GM12878 (cell line): ENCODE measurements around the gene UBQLN1. TPM values are rescaled to one million over a fixed set of nuclear protein-coding genes. Genes with fewer than 3 reads are reported as not detected.

Experiments used
- ATAC-seq: fragments of 200-7000 bp; cut with Tn5 transposase; 3 replicates; pipeline ENCODE4 v1.9.1; 2020; ENCODE audit warnings: mild to moderate bottlenecking, moderate library complexity
- BruUV-seq: library from RNA; stranded (reverse); fragments of 400-500 nt; replicated peaks from 2 replicates; lab custom pipeline; 2021; lab: Mats Ljungman, UMichigan
- CTCF ChIA-PET: fragments of 300-600 bp; sonication (Branson Sonifier 250); formaldehyde crosslinking; extraction: SDS; loops from one replicate; lab custom pipeline; 2021; ENCODE audit warnings: inconsistent platforms; lab: Yijun Ruan, JAX
- POLR2A ChIA-PET: fragments of 350-600 bp; formaldehyde crosslinking; extraction: SDS; loops from one replicate; lab custom pipeline; 2021; ENCODE audit warnings: inconsistent platforms; lab: Charles Lee
- RAD21 ChIA-PET: fragments of 300-600 bp; sonication (Branson Sonifier 250); formaldehyde crosslinking; loops from one replicate; lab custom pipeline; 2023; ENCODE audit warnings: antibody characterized with exemption; ENCODE audit not compliant: unreplicated experiment; lab: Charles Lee
- SMC1A ChIA-PET: fragments of 300-600 bp; sonication (Branson Sonifier 250); formaldehyde crosslinking; loops from one replicate; lab custom pipeline; 2023; ENCODE audit not compliant: unreplicated experiment, uncharacterized antibody; lab: Charles Lee
- DNase-seq: peaks from one replicate; pipeline ENCODE4 v3.0.0-alpha.2; 2011; ENCODE audit warnings: low read depth, low spot score
- FAIRE-seq: peaks from 3 replicates; lab custom pipeline; 2011; peaks lifted over from hg19 to GRCh38; lab: Jason Lieb, UNC
- H2AFZ ChIP-seq: 2 replicates; pipeline ENCODE4 v1.6.0; 2011; ENCODE audit warnings: low read depth, low read length, control low read depth; ENCODE audit not compliant: control insufficient read depth
- H3K27ac ChIP-seq: 2 replicates; pipeline ENCODE4 v1.5.1; 2011; ENCODE audit warnings: control low read depth; ENCODE audit not compliant: control insufficient read depth, insufficient read depth
- H3K27me3 ChIP-seq, 2 experiments: replicated peaks in 1 of 2; 2 replicates each; pipeline versions ENCODE4 v1.6.0 to v1.6.1; 2011; ENCODE audit warnings: low read length in 1 of 2; ENCODE audit not compliant: control insufficient read depth in 2 of 2, insufficient read depth in 2 of 2
- H3K36me3 ChIP-seq, 2 experiments: 2 replicates each; pipeline ENCODE4 v1.5.1; 2011; ENCODE audit warnings: low read length in 1 of 2; ENCODE audit not compliant: control insufficient read depth in 2 of 2, insufficient read depth in 2 of 2
- H3K4me1 ChIP-seq: 2 replicates; pipeline ENCODE4 v1.6.1; 2011; ENCODE audit warnings: mild to moderate bottlenecking, low read length, moderate library complexity, mixed read lengths; ENCODE audit not compliant: control insufficient read depth, insufficient read depth
- H3K4me2 ChIP-seq: 2 replicates; pipeline ENCODE4 v1.6.0; 2011; ENCODE audit warnings: control low read depth; ENCODE audit not compliant: control insufficient read depth, insufficient read depth
- H3K4me3 ChIP-seq: fragments of 200-600 bp; sonication (generic); 2 replicates; pipeline ENCODE4 v1.5.1; 2016
- H3K79me2 ChIP-seq: 2 replicates; pipeline ENCODE4 v1.6.0; 2011; ENCODE audit warnings: low read length; ENCODE audit not compliant: control insufficient read depth, insufficient read depth
- H3K9ac ChIP-seq: 2 replicates; pipeline ENCODE4 v1.8.0; 2011; ENCODE audit warnings: low read length, control low read depth, mixed read lengths; ENCODE audit not compliant: control insufficient read depth, insufficient read depth
- H3K9me3 ChIP-seq: replicated peaks from 3 replicates; pipeline ENCODE4 v1.5.1; 2011; ENCODE audit warnings: mild to moderate bottlenecking, low read length; ENCODE audit not compliant: control insufficient read depth, insufficient read depth
- H4K20me1 ChIP-seq: 2 replicates; pipeline ENCODE4 v1.6.0; 2011; ENCODE audit not compliant: control insufficient read depth, insufficient read depth
- ATF7 ChIP-seq: fragments of 450-650 bp; IDR thresholded peaks from 2 replicates; pipeline ENCODE4 v1.6.1; 2016; ENCODE audit warnings: low read depth, mild to moderate bottlenecking
- CBX3 ChIP-seq: fragments of 200-600 bp; sonication (generic); IDR thresholded peaks from 2 replicates; pipeline ENCODE4 v1.6.1; 2016; ENCODE audit warnings: low read depth, borderline replicate concordance
- CREM ChIP-seq: IDR thresholded peaks from 2 replicates; pipeline ENCODE4 v1.6.1; 2014; ENCODE audit warnings: antibody characterized with exemption, low read depth
- ELK1 ChIP-seq: IDR thresholded peaks from 2 replicates; pipeline ENCODE4 v1.6.1; 2012; ENCODE audit warnings: low read depth, low read length, improper control_type of control experiment
- IKZF2 ChIP-seq, 2 experiments: fragments of 450-650 bp; IDR thresholded peaks; 2 replicates each; pipeline ENCODE4 v1.6.1; 2017; ENCODE audit warnings: mild to moderate bottlenecking in 2 of 2, moderate library complexity in 2 of 2
- IRF4 ChIP-seq: IDR thresholded peaks from 2 replicates; pipeline ENCODE4 v1.6.1; 2011; ENCODE audit warnings: low read depth, low read length
- IRF5 ChIP-seq: fragments of 450-650 bp; IDR thresholded peaks from 2 replicates; pipeline ENCODE4 v1.6.1; 2017; ENCODE audit warnings: borderline replicate concordance
- KDM1A ChIP-seq: fragments of 200-600 bp; sonication (generic); IDR thresholded peaks from 2 replicates; pipeline ENCODE4 v1.6.1; 2016; ENCODE audit warnings: borderline replicate concordance
- PRDM15 ChIP-seq: fragments of 450-650 bp; formaldehyde crosslinking; IDR thresholded peaks from 2 replicates; pipeline ENCODE4 v1.4.0; 2020; ENCODE audit warnings: mild to moderate bottlenecking, moderate library complexity
- RELB ChIP-seq: fragments of 450-650 bp; IDR thresholded peaks from 2 replicates; pipeline ENCODE4 v1.6.1; 2017; ENCODE audit warnings: low read depth, mild to moderate bottlenecking, moderate library complexity
- SMARCA5 ChIP-seq: fragments of 450-650 bp; IDR thresholded peaks from 2 replicates; pipeline ENCODE4 v1.6.1; 2017; ENCODE audit warnings: mild to moderate bottlenecking
- ZBTB11 ChIP-seq: fragments of 450-650 bp; formaldehyde crosslinking; IDR thresholded peaks from 2 replicates; pipeline ENCODE4 v1.5.0; 2022; ENCODE audit warnings: mild to moderate bottlenecking, missing genetic modification characterization
- WGBS: methylation state at CpG from one replicate; pipeline ENCODE4 v1.1.6; 2016; ENCODE audit warnings: low lambda C conversion rate; ENCODE audit not compliant: insufficient replicate concordance, insufficient coverage; ENCODE audit errors: missing lambda C conversion rate; 5-methylcytosine and 5-hydroxymethylcytosine counted together
- in situ Hi-C: fragments of 300-500 bp; cut with MboI; formaldehyde crosslinking; loops from 9 replicates; pipeline ENCODE4 v1.14.3; 2018; ENCODE audit warnings: mixed read lengths
- intact Hi-C: fragments of 100-400 bp; cut with micrococcal nuclease; formaldehyde crosslinking; loops from one replicate; pipeline ENCODE4 v1.14.2; 2022; ENCODE audit not compliant: unreplicated experiment
- polyA plus RNA-seq, 11 experiments: library from polyadenylated mRNA; depleted of rRNA in 4 of 11; unstranded in 6 of 11; stranded (reverse) in 5 of 11; fragments of >200 nt; fragmentation: Nextera tagmentation in 4 of 11; fragmentation: Illumina TruSeq in 1 of 11; extraction: Ambion mirVana in 4 of 11; extraction: Trizol in 1 of 11; gene quantifications; 1 replicate in 1 of 11; 2 replicates in 10 of 11; pipeline versions ENCODE4 v1.2.1 to v1.2.3, GENCODE V29; 2011 to 2016; ENCODE audit warnings: inconsistent platforms in 2 of 11, missing spikeins in 2 of 11, low read depth in 1 of 11
- total RNA-seq, 4 experiments: library from RNA; depleted of rRNA in 3 of 4; stranded (reverse); fragments of >200 nt in 3 of 4; fragmentation: Illumina TruSeq in 1 of 4; extraction: Trizol in 1 of 4; gene quantifications; 2 replicates each; pipeline versions ENCODE4 v1.2.1 to v1.2.3, GENCODE V29; 2013 to 2021

UBQLN1 gene
- total and polyA plus RNA-seq, 10 of the 15 experiments (the other 5 are each of a cell fraction or from before 2014, with no cell fraction given) = 12.4 to 118 (median 66.1) TPM

- no peak for DNase-seq
- H3K27me3 ChIP-seq = no peaks in the 10 kb centered on the region
- H2AFZ ChIP-seq = no peak overlapping the region
- WGBS = 88% methylated on average over 1 of the region's 1 CpG
- RAD21 ChIA-PET = no interaction called here
- no peak overlapping the region for H3K4me3 ChIP-seq
- no peaks in the 10 kb centered on the region for H4K20me1 ChIP-seq
- SMC1A ChIA-PET = interaction anchor here (0.8 to 1.6 kb wide), 3 partner anchors 10 to 14 kb away, joined by 3 to 5 read pairs (median 3); no protein-coding TSS in a partner anchor
- in situ Hi-C loops (no loop called here), intact Hi-C loops (no loop called here)
- CTCF ChIA-PET = interaction anchor here (0.7 to 1.1 kb wide), 3 partner anchors 8 to 23 kb away, joined by 3 to 6 read pairs (median 3); no protein-coding TSS in a partner anchor
- no peaks in the 10 kb centered on the region for H3K9me3 ChIP-seq
- no peak overlapping the region for H3K9ac ChIP-seq
- peaks cover 3% of the 10 kb centered on the region; the same call in 1 of the 2 replicates for H3K4me1 ChIP-seq
- BruUV-seq = no TSS peak
- POLR2A ChIA-PET = interaction anchor here (0.6 to 1.6 kb wide), 2 partner anchors 12 to 684 kb away, joined by 3 to 4 read pairs; no protein-coding TSS in a partner anchor
- FAIRE-seq = no peak
- no peak for ATAC-seq
- peaks cover 7 to 25% of the 10 kb centered on the region in 2 experiments for H3K36me3 ChIP-seq
- H3K4me2 ChIP-seq = no peak overlapping the region
- no peaks in the 10 kb centered on the region; the same call in 1 of the 2 replicates for H3K79me2 ChIP-seq
- H3K27ac ChIP-seq = no peak overlapping the region
- TF ChIP-seq PRDM15 (CRISPR knock-in tag) (no peak), CREM (no peak), CBX3 (no peak), IRF5 (no peak), ATF7 (no peak), ZBTB11 (CRISPR knock-in tag) (no peak), SMARCA5 (no peak), IKZF2 (IDR thresholded peaks at IDR 0.05) (no peak), ELK1 (no peak), IRF4 (no peak), RELB (no peak), KDM1A (no peak)
Measured at GRCh38 chr9:83671451-83671850, 36.3 kb downstream of the UBQLN1 start.
